NCI-H510A treated with DMSO at 0.1 percent for 48 hours (cell line): Measurements from ENCODE around the gene MAP4K2.
A peak's percentile ranks its signal among the peaks of the same experiment; 100 is the strongest.

Experiments used
- DNase-seq: peaks from one replicate; lab custom pipeline; 2025; lab: John Stamatoyannopoulos, UW

Gene MAP4K2

GRCh38 chr11:64767344-64768299 is 35.4 kb downstream of the MAP4K2 start:
- peak; percentile 55 for DNase-seq

- no peak for DNase-seq
Observed at GRCh38 chr11:64766881-64767280, 36.1 kb downstream of the MAP4K2 start.

GRCh38 chr11:64765851-64766665 is 37.0 kb downstream of the MAP4K2 start:
- no peak for DNase-seq

- DNase-seq = no peak
Observed at GRCh38 chr11:64765291-64765850, 37.6 kb downstream of the MAP4K2 start.

GRCh38 chr11:64764753-64765152 is 38.3 kb downstream of the MAP4K2 start:
- no peak for DNase-seq

GRCh38 chr11:64764040-64764611 is 38.9 kb downstream of the MAP4K2 start:
- no peak for DNase-seq

- no peak for DNase-seq
Observed at GRCh38 chr11:64763526-64764039, 39.4 kb downstream of the MAP4K2 start.

GRCh38 chr11:64762674-64763525 is 40.1 kb downstream of the MAP4K2 start:
- no peak for DNase-seq

GRCh38 chr11:64762277-64762673 is 40.7 kb downstream of the MAP4K2 start:
- DNase-seq = no peak

- no peak for DNase-seq
Observed at GRCh38 chr11:64760759-64761420, 42.1 kb downstream of the MAP4K2 start.

GRCh38 chr11:64759722-64760719 is 43.0 kb downstream of the MAP4K2 start, which contains the start of gene PYGM:
PYGM (minus strand) TSS chr11:64759974; CDS start chr11:64759898, 76 bp downstream.
- DNase-seq = no peak

- no peak for DNase-seq
Observed at GRCh38 chr11:64759131-64759721, 43.8 kb downstream of the MAP4K2 start.

GRCh38 chr11:64758330-64759079 is 44.5 kb downstream of the MAP4K2 start:
- no peak for DNase-seq

- no peak for DNase-seq
Observed at GRCh38 chr11:64757549-64758329, 45.3 kb downstream of the MAP4K2 start.

GRCh38 chr11:64755681-64756361 is 47.2 kb downstream of the MAP4K2 start:
- no peak for DNase-seq

- DNase-seq = no peak
Observed at GRCh38 chr11:64754919-64755662, 47.9 kb downstream of the MAP4K2 start.
